Effector memory CD8-positive, alpha-beta T cell (primary cell): ENCODE results near the gene ST6GALNAC3.
"Not testable (repeated sequence)": the region's sequence is repeated elsewhere in the genome, so short reads cannot be mapped to it uniquely, and the experiment has no call there.

Source experiments
- ATAC-seq: fragments of 150-1000 bp; cut with Tn5 transposase; replicated peaks from 2 replicates; pipeline ENCODE4 v1.10.0; 2021; ENCODE audit warnings: mild to moderate bottlenecking, moderate library complexity
- DNase-seq, 3 experiments: peaks; one replicate each; pipeline ENCODE4 v3.0.0; 2021
- H3K27ac Mint-ChIP-seq, 2 donors: one replicate each; pipeline ENCODE4 v1.8.0; 2022; ENCODE audit warnings: mild to moderate bottlenecking in 2 of 2, mixed read lengths in 2 of 2, moderate library complexity in 2 of 2
- H3K27me3 Mint-ChIP-seq, 2 donors: one replicate each; pipeline ENCODE4 v1.8.0; 2022; ENCODE audit warnings: mixed read lengths in 2 of 2
- H3K36me3 Mint-ChIP-seq: one replicate; pipeline ENCODE4 v1.8.0; 2022; ENCODE audit warnings: mild to moderate bottlenecking, moderate library complexity, mixed read lengths; ENCODE audit not compliant: insufficient read depth
- H3K4me1 Mint-ChIP-seq, 2 donors: one replicate each; pipeline ENCODE4 v1.8.0; 2022; ENCODE audit warnings: low read depth in 2 of 2, mixed read lengths in 2 of 2
- H3K4me3 Mint-ChIP-seq, 2 donors: one replicate each; pipeline ENCODE4 v1.8.0; 2022; ENCODE audit warnings: mild to moderate bottlenecking in 2 of 2, mixed read lengths in 2 of 2, moderate library complexity in 2 of 2
- H3K9me3 Mint-ChIP-seq, 2 donors: one replicate each; pipeline ENCODE4 v1.8.0; 2022; ENCODE audit warnings: mixed read lengths in 2 of 2

Gene ST6GALNAC3

DNA sequence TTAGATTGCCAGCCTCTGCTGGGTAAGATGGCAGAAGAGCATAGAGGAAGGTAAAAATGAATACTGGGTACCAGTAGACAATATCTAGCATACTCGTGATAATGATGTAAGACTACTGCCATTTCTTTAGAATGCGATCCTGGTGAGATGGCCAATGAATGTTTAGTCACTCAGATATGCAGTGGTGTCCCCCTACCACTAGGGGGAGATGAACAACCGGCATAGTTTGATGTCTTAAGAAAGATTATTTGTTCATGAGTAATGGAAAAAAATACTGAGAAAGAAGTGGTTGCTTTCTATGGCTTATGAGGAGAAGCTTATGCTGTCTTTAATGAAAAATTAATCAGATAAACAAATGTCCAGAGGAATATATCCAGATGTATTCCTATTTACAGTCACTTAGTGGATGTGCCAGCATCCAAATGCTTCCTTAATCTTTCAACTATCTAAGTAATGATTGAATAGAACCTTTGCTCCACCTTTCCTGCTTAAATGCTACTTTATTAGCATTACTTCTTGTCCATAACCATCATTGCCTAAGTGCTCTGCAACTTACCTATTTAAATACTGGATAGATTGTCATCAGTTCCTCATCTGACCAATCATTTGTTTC is 256.6 kb downstream of the ST6GALNAC3 start:
- H3K4me3 Mint-ChIP-seq: no peak overlapping the region

DNA sequence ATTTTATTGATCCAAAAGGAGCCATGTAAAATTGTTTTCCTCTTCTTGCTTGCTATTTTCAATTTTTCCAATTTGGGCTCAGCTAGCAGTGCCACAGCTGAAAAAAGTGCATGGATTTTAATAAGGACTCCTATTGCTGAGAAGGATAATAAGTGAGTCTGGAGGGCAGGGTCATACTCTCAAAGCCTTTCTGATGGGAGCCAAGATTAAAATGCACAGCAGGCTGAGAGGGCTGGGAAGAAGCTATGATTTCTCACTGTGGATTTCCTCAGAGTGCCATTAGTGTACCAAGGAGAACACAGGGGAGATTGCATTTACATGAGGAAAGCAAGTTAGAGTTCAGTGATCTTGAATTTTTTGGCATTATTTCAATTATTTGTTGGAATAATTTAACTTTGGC is 261.3 kb downstream of the ST6GALNAC3 start:
- H3K27ac Mint-ChIP-seq: no peak overlapping the region
- no peaks in the 10 kb centered on the region for H3K9me3 Mint-ChIP-seq
- DNase-seq (no peak), ATAC-seq (no peak)
- no peaks in the 10 kb centered on the region for H3K4me1 Mint-ChIP-seq
- H3K4me3 Mint-ChIP-seq: no peak overlapping the region
- H3K27me3 Mint-ChIP-seq: no peaks in the 10 kb centered on the region
- H3K36me3 Mint-ChIP-seq: no peaks in the 10 kb centered on the region

More for the DNA sequence above, 256.6 kb downstream of the ST6GALNAC3 start:
- Mint-ChIP-seq H3K4me1 (no peaks in the 10 kb centered on the region), H3K27me3 (no peaks in the 10 kb centered on the region), H3K27ac (no peak overlapping the region), H3K36me3 (no peaks in the 10 kb centered on the region), H3K9me3 (no peaks in the 10 kb centered on the region)
- DNase-seq (peak in 1 of 3 experiments; percentile 2), ATAC-seq (peak; percentile 37)

DNA sequence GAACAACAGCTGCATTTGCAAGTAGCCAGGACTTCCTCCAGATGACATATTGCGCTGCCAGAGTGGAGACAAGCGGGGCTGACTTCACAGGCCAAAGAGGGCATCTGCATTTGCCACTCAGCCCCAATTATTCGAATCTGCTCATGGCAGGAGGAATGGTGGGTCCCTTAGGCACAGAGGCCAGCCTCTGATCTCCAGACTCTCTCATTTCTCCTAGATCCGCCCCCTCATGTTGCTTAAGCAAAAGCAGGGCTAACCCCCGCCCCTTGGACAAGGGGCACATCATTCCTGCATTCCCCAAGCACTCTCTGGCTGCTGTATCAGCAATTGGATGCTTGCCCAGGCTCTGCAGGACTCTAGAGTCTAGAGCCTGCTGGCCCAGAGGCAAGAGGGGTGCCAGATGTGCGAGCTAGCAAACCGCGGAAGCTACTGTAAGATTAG is 262.4 kb downstream of the ST6GALNAC3 start:
- Mint-ChIP-seq H3K4me3 (no peak overlapping the region), H3K36me3 (no peaks in the 10 kb centered on the region), H3K27ac (no peak overlapping the region), H3K27me3 (no peaks in the 10 kb centered on the region), H3K9me3 (peaks cover 0 to 2% of the 10 kb centered on the region in 2 donors), H3K4me1 (no peaks in the 10 kb centered on the region)
- ATAC-seq (no peak), DNase-seq (no peak)

DNA sequence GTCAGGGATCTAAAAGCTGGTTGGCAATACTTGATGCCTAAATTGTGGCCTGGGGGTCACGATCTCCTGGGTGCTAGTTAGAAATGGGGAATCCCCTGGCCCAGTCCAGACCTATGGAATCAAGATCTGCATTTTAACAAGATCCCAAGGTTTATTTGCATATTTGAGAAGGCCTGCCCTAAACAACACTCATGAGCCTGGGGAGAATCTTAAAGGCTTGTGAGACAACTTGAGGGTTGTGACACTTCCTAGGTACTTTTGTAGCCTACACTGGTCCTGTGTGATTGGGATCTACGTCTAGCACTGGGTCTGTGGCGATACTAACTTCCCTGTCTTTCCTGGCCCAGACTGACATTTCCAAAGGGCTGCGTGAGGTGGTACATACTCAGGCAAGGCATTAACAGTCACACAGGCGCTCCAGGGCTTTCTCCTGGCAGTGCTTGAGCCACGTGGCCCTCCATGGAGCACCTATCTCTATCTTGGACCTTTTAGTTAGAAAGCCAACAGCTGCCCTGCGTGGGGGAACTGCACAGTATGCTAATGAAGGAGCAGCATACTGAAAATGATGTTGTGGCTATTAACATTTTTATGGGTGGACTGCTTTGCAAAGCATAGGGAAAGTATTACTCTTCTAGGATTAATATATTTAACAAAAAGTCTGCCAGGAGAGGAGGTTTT is 263.1 kb downstream of the ST6GALNAC3 start:
- Mint-ChIP-seq H3K4me1 (no peaks in the 10 kb centered on the region), H3K9me3 (peaks cover 0 to 2% of the 10 kb centered on the region in 2 donors), H3K27ac (no peak overlapping the region), H3K4me3 (no peak overlapping the region), H3K27me3 (no peaks in the 10 kb centered on the region), H3K36me3 (no peaks in the 10 kb centered on the region)
- DNase-seq (no peak), ATAC-seq (no peak)

DNA sequence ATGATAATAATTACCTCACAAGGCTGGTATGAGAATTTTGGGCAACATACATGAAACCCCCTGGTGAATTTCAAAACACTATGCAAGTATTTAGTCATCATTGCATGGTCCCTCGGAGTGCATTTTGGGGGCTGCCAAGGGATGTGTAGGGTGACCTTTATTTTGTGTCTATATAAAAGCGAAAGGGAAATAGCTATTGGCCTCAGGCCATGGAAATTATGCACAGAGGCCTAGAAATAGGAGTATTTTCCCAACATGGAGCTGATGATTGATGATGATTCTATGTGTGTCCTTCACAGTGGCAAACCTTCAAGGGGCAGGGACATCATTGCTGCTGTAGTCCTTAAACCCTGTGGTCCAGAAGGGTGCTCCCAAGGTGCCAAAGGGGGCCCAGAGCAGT is 265.5 kb downstream of the ST6GALNAC3 start:
- ATAC-seq: no peak
- no peak overlapping the region for H3K4me3 Mint-ChIP-seq
- H3K36me3 Mint-ChIP-seq: no peaks in the 10 kb centered on the region
- H3K27ac Mint-ChIP-seq: no peak overlapping the region
- no peaks in the 10 kb centered on the region for H3K27me3 Mint-ChIP-seq
- no peaks in the 10 kb centered on the region for H3K4me1 Mint-ChIP-seq
- no peak for DNase-seq
- peaks cover 0 to 2% of the 10 kb centered on the region in 2 donors for H3K9me3 Mint-ChIP-seq

DNA sequence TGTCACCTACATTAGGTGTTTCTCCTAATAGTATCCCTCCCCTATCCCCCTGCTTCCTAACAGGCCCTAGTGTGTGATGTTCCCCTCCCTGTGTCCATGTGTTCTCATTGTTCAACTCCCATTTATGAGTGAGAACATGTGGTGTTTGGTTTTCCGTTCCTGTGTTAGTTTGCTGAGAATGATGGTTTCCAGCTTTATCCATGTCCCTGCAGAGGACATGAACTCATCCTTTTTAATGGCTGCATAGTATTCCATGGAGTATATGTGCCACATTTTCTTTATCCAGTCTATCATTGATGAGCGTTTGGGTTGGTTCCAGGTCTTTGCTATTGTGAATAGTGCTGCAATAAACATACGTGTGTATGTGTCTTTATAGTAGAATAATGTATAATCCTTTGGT is 267.3 kb downstream of the ST6GALNAC3 start:
- not testable (repeated sequence) for H3K4me3 Mint-ChIP-seq, H3K4me1 Mint-ChIP-seq, H3K27me3 Mint-ChIP-seq, H3K9me3 Mint-ChIP-seq, H3K27ac Mint-ChIP-seq, ATAC-seq, H3K36me3 Mint-ChIP-seq, DNase-seq

DNA sequence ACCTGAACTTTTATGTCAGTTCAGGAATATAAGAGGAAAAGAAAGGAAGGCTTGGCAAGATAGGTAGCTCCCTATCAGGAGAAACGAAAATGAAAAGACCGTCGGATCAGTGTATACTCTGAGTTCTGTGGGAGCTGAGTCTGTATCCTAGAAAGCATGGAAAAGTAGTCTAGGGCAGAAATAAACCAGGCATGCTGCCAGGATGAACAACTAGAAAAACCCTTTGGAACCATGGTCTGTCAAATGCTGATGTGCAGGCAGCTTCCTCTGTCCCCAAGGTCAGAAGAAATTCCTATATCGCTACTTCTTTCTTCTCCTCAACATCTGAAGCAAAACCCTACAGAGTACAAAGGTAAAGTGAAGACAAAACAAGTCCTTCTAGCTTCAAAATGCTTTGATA is 268.8 kb downstream of the ST6GALNAC3 start:
- Mint-ChIP-seq H3K4me3 (no peak overlapping the region), H3K9me3 (peaks cover 0 to 2% of the 10 kb centered on the region in 2 donors), H3K27me3 (no peaks in the 10 kb centered on the region), H3K4me1 (no peaks in the 10 kb centered on the region), H3K27ac (no peak overlapping the region), H3K36me3 (no peaks in the 10 kb centered on the region)
- DNase-seq: no peak
- no peak for ATAC-seq

DNA sequence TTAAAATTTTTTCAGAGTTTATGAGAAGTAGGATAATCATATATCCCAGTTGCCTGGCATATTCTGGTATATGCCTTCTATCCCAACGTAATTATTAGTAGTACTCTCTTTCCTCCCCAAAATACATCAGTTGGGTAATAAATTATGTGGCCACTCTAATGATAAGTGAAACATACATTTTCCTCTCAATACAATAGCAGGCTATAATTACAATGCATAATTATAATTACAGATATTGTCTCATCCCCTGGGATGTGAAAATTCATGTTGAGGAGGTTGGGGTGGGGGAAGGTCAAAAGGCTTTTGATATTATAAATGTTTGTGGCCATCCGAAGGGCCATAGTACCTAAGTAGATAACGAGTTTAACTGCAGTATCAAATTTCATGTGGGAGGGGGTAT is 277.1 kb downstream of the ST6GALNAC3 start:
- H3K4me1 Mint-ChIP-seq: no peaks in the 10 kb centered on the region
- H3K9me3 Mint-ChIP-seq: peaks cover 0 to 14% of the 10 kb centered on the region in 2 donors
- no peaks in the 10 kb centered on the region for H3K36me3 Mint-ChIP-seq
- DNase-seq (no peak), ATAC-seq (no peak)
- H3K27ac Mint-ChIP-seq: no peak overlapping the region
- H3K4me3 Mint-ChIP-seq: no peak overlapping the region
- no peaks in the 10 kb centered on the region for H3K27me3 Mint-ChIP-seq

DNA sequence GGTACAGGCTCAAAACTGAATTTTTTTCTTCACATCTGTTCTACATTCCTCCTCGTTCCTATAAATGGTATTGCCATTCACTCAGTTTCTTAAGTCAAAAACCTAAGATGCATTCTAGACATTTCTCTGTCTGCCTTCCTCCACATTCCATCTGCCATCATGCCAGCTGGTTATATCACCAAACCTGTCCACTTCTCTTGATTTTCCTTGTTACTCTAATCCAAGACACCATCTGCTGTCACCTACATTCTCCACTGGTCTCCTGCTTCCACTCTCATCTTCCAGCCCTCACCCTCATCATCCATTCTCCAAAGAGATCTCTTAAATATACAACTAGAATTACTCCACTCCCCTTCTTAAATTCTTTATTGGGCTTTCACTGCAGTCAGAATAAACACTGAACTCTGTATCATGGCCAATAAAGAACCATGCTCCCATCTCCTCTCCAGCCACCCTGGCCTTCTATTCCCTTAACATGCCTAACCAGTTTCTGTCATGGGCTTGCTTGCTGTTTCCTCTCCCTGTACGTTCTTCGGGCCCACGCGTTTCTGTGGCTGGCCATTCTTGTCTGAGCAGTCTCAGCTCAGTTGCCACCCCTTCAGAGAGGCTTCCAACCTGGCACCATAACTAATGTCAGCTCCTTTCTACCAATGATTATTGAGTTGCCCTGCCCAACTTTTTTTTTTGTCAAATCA is 278.3 kb downstream of the ST6GALNAC3 start:
- ATAC-seq: no peak
- Mint-ChIP-seq H3K9me3 (peaks cover 0 to 14% of the 10 kb centered on the region in 2 donors), H3K4me3 (no peak overlapping the region), H3K27me3 (no peaks in the 10 kb centered on the region), H3K36me3 (no peaks in the 10 kb centered on the region), H3K27ac (no peak overlapping the region), H3K4me1 (no peaks in the 10 kb centered on the region)
- DNase-seq: no peak

DNA sequence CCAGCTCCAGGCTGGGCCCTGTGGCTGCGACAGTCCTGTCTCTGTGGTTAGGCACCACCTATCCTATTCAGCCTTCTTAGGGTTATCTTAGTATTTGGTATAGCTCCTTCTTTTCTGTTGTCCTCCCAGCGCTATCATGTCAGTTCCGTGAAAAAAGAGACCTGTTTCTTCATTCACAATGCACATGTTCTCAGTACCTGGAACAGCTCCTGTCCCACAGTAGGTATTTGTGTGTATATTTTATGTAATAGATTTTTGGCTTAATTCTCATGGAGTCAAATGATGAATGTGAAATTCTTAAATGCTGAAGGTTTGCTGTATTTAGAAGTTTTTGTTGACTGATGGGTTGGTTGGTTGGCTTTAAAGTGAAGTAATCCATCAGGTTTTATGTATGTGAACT is 279.7 kb downstream of the ST6GALNAC3 start:
- no peak overlapping the region for H3K4me3 Mint-ChIP-seq
- no peak overlapping the region for H3K27ac Mint-ChIP-seq
- H3K36me3 Mint-ChIP-seq: no peaks in the 10 kb centered on the region
- no peaks in the 10 kb centered on the region for H3K4me1 Mint-ChIP-seq
- no peak for DNase-seq
- ATAC-seq: no peak
- H3K27me3 Mint-ChIP-seq: no peaks in the 10 kb centered on the region
- peaks cover 0 to 14% of the 10 kb centered on the region in 2 donors for H3K9me3 Mint-ChIP-seq

DNA sequence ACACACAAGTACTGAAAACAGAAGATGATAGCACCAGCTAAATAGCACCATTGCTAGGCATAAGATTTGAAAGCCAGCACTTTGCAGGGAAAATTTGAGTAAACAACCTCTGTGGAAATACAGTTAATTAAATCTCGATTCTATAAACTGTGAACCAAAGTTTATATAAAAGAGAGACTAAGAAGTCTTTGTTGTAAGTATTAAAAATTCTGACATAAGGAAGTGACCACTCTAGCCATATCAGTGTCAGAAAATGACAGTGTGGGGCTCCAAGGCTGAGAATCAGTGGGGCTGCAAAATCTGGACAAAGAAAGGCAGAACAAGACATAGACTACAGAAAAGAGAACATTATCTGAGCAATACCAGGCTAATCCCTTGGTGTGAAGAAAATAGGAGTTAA is 292.2 kb downstream of the ST6GALNAC3 start:
- Mint-ChIP-seq H3K4me1 (no peaks in the 10 kb centered on the region), H3K27me3 (peaks cover 0 to 5% of the 10 kb centered on the region in 2 donors), H3K9me3 (no peaks in the 10 kb centered on the region), H3K36me3 (no peaks in the 10 kb centered on the region), H3K27ac (no peak overlapping the region), H3K4me3 (no peak overlapping the region)
- ATAC-seq (no peak), DNase-seq (no peak)

DNA sequence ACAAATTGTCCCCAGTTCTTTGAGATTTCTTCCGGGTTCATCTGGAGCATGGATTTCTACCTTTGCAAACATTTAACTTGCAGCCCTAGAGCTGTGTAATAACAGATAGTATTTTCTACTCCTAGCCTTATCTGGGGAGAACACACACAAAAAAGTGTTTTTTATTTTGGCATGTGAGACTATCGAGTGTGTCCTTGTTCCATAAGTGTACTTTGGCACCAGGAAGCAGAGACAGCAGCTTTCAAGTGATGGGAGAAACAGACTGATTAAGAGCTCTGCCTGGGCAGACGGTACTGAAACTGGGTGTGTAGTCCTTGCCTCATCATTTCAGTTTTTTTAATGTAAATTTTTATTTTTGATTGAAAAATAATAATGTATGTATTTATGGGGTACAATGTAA is 297.4 kb downstream of the ST6GALNAC3 start:
- no peak overlapping the region for H3K4me3 Mint-ChIP-seq
- ATAC-seq (no peak), DNase-seq (no peak)
- no peak overlapping the region for H3K27ac Mint-ChIP-seq
- no peaks in the 10 kb centered on the region for H3K36me3 Mint-ChIP-seq
- H3K9me3 Mint-ChIP-seq: no peaks in the 10 kb centered on the region
- H3K27me3 Mint-ChIP-seq: peaks cover 0 to 5% of the 10 kb centered on the region in 2 donors
- no peaks in the 10 kb centered on the region for H3K4me1 Mint-ChIP-seq

DNA sequence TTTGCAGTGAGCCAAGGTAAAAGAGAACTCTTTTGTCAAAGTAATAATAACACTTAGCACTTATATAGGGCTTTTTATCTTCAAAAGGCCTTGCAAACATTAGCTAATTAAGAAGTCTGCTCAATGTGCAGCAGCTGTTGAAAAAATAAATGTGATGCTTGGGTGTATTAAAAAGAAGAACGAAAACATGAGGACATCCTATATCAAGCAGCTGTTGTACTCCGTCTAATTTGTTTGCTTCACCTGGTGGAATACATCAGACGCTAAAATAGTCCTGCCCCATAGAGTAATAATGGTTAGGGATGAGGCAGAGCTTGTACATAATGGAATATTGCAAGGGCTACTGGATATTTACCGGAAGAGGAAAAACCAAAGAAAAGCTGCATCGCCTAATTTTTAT is 299.5 kb downstream of the ST6GALNAC3 start:
- DNase-seq (no peak), ATAC-seq (no peak)
- Mint-ChIP-seq H3K4me1 (no peaks in the 10 kb centered on the region), H3K36me3 (no peaks in the 10 kb centered on the region), H3K4me3 (no peak overlapping the region), H3K27me3 (peaks cover 0 to 5% of the 10 kb centered on the region in 2 donors), H3K9me3 (no peaks in the 10 kb centered on the region), H3K27ac (no peak overlapping the region)

DNA sequence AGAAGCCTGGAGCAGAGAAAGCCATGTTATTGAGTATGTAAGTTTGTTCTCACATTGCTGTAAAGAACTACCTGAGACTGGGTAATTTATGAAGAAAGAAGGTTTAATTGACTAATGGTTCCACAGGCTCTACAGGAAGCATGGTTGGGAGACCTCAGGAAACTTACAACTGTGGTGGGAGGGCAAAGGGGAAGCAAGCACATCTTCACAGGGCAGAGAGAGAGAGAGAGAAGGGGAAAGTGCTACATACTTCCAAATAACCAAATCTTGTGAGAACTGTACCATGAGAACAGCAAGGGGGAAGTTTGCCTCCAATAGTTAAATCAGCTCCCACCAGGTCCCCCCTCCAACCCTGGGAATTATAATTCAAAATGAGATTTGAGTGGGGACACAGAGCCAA is 302.7 kb downstream of the ST6GALNAC3 start:
- ATAC-seq (no peak), DNase-seq (no peak)
- no peak overlapping the region for H3K27ac Mint-ChIP-seq
- no peaks in the 10 kb centered on the region for H3K27me3 Mint-ChIP-seq
- H3K36me3 Mint-ChIP-seq: no peaks in the 10 kb centered on the region
- no peaks in the 10 kb centered on the region for H3K4me1 Mint-ChIP-seq
- H3K9me3 Mint-ChIP-seq: peaks cover 0 to 8% of the 10 kb centered on the region in 2 donors
- no peak overlapping the region for H3K4me3 Mint-ChIP-seq
